Left renal pelvis (tissue), 4 donors: ENCODE data around the gene MCRIP1. TPM values are rescaled to one million over a fixed set of nuclear protein-coding genes. Genes with fewer than 3 reads are reported as not detected.

ENCODE experiments used
- DNase-seq, 4 donors: peaks; one replicate each; pipeline ENCODE4 v3.0.0-alpha.2; 2013; ENCODE audit warnings: low read depth in 4 of 4, low spot score in 3 of 4
- polyA plus RNA-seq, 4 donors: library from polyadenylated mRNA; unstranded; fragments of 120-200 nt; gene quantifications; one replicate each; pipeline ENCODE4 v1.2.1, GENCODE V29; 2013; ENCODE audit not compliant: insufficient read length in 4 of 4

The MCRIP1 gene
- polyA plus RNA-seq, 4 donors: 76.5 to 114 (median 90.4) TPM

DNA sequence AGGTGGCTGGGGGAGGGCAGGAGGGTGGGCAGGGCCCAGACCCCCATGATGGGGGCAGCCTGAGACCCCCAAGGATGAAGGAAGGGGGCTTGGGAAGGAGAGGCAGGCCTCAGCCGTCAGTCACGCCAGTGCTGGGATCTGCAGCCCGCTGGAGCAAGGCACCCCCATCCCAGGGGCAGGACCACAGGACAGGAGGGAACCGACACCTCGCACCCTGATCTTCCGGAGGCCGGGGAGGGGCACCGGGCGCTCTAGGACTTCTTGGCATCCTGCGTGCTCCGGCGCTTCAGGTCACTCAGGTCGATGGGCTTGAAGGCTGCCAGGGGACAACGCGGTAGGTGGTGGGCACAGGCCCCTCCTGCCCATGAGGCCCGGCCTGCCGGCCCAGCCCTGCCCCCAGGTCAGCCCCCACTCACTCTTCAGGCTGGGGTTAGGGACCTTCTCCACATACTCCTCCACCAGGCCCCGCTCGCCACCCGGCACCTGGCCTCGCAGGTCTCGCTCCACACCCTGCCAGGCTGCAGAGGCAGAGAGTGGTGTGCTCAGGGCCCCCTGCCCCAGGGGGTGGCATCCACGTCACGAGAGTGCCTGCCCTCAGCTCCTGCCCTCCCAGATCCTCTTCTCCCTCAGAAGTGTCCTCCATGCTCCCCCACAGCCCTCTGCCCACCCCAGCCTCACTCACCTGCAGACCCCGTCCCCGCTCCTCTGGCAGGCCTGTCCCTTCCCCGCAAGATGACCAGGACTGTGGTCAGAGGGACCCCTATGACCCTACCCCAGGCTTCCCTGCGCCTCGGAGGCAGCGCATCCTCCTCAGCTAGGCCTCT lies 9.9 kb downstream of the MCRIP1 start:
- no peak for DNase-seq

DNA sequence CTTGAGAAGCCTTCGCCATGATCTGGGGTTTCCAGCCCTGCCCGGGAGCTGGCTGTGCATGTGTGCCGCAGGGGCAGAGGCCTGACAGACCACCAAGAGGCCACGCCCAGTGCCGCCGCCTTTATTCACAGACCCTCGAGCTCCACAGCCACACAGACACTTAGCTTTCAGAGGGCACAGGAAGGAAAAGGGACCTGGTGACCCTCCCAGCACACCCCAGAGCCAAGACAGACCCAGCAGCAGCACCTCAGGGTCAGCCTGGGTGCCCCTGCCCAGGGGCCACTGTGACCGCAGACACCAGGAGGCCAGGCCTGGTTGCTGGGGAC lies 10.8 kb downstream of the MCRIP1 start:
- DNase-seq: no peak

DNA sequence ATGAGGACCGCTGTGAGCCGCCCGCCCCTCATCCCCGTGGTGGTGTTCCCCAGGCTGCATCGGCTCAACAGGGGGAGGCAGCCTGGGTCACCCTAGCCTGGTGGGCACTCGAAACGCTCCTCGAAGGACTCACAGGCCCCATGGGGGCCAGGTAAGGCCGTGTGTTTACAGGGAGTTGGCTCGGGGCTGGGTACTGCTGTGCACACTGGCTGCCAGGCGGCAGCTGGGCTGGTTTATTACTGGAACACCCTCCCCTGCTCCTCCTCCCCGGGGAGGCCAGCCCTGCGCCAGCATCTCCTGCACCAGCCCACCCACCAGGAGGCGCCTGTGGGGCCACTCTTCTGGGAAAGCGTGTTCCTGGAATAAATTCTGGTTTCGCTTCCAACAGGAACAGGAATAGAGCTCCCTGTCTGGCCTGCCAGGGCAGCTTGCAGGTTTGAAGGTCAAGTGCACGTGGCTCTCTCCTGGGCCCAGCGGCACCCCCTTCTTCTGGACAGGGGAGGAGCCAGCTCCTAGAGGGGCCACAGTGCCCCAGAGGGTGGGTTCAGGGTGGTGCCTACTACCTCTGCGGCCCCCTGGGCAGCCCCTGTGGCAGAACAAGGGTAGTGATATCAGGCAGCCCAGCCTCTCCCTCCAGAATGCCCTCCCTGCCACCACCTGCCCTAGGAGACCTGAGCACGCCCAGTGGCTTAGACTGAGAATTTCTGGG lies 11.3 kb downstream of the MCRIP1 start:
- DNase-seq: no peak

DNA sequence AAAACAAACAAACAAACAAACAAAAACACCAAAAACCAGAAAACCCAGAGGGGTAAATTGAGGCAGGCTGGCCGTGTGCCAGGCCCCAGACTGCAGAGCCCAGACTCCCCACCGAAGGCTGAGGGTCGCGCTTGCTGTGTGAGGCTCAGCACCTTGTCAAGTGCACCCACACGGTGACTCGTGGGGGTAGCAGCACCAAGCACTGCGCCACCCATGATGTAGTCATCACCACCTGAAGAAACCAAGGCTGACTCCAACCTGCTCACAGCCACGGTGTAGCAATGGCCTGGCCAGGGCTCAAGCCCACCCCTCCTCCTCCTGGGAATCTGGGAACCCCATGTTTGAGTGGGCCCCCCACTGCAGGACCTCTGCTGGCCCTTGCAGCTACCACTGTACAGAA lies 11.9 kb downstream of the MCRIP1 start:
- DNase-seq: no peak

DNA sequence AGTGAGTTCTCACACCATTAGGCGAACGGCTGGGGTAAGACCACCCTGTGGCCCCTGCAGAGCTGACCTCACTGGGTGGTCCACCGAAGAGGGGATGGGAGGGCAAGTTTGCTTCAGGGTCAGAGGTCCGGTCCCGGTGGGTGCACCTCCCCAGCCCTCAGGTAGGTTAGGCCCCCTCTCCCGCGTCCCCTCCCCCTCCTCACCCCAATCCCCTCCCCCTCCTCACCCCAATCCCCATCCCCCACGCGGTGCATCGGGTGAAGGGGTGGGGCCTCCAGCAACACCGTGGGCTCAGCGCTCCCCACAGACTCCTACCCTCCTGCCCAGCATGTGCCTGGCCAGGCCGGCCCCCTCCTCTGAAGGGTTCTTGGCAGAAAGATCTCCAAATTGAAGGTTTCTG lies 13.4 kb downstream of the MCRIP1 start:
- no peak for DNase-seq

DNA sequence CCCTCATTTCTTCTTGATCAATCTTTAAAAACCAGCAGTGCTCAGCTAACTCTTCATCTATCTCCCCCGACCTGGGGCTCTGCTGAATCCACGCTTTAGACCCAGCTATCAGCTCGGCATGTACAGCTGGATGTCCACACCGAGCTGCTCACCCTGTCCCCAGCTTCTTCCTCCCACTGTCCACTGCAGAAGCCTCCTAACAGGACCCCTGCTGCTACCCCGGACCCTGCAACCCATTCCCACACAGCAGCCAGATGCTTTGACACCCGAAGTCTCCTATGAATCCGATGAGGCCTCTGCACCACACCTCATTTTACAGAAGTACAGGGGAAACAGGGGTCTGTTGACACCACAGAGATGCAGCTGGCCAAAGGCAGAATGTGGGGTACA lies 15.3 kb downstream of the MCRIP1 start:
- no peak for DNase-seq

DNA sequence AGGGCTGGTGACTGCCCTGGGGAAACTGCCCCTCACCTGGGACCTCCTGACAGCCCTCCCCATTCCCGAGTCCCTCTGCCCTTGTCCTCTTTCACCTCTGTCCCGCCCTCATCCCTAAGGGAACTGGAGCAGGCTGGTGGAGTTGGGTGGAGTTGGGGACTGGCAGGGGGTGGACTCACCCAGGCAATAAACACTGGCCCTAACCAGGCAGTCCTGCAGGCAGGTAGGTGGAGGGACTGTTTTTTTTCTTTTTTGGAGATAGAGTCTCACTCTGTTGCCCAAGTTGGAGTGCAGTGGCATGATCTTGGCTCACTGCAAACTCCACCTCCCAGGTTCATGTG lies 17.5 kb downstream of the MCRIP1 start:
- no peak for DNase-seq

DNA sequence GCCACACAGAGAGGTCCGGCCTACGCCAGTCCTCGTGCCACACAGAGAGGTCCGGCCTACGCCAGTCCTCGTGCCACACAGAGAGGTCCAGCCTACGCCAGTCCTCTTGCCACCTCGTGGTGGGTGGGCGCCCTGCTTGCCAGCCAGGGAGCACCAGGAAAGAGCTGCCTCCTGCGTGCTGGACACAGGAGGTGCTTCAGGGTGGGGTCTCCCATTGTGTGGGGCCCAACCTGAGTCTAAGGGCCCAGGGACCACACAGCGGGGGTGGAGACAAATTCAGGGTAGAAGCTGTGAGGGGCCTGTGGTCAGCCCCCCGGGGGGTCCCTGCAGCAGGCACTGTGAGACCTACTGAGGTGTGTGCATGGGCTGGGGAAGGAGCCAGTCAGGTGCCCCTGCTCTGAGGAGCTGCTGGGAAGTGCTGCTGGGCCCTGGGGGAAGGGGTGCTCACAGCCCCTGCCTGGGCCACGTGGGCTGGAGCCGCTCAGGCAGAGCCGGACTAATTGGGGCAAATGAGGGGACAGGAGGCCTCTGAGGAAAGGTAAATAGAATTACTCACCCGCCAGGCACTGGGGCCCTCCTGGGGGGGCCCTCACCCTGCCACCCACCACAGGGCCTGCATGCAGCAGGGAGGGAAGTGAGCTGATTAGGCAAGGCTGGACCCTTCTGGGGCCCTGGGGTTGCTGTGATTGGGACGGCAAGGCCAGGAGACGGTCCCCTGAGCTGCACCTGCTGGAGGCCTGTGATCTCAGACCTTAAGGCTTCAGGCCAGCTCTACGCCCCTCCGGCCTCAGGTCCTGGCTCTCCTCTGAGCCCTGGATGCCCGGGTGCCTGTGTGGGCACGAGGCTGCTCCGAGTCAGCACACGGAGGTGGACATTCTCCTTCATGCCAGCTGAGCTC lies 18.1 kb downstream of the MCRIP1 start:
- DNase-seq: peak; percentile 48 to 61 (median 55)

DNA sequence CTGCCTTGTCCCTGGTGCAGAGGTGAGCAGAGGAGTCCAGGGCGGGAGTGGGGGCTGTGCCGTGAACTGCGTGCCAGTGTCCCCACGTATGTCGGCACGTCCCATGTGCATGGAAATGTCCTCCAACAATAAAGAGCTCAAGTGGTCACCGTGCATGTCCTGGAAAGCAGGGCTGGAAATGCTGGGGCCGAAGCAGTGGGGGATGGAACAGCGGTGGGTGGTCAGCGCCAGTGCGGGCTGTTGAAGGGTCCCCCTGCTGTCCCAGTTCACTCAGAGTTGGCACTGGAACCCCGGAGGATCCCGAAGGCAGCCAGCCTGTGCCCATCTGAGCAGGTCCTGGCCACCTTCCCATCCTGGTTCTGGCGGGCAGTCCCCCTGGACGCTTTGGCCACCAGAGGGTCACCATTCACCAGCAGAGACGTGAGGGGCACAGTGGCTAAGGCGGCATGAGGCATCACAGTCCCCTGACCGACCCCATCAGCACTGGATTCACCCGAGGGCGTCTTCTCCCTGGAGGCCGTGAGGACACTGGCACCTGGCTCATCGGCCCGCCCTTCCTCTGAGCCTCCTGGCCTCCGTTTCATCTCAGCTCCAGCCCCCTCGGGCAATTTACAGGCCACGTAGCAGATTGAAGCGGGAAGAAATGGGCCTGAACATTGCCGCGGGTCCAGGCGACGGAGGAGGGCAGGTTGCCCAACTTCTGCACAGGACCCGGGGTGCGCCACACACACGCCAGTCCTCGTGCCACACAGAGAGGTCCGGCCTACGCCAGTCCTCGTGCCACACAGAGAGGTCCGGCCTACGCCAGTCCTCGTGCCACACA lies 19.0 kb downstream of the MCRIP1 start:
- no peak for DNase-seq

DNA sequence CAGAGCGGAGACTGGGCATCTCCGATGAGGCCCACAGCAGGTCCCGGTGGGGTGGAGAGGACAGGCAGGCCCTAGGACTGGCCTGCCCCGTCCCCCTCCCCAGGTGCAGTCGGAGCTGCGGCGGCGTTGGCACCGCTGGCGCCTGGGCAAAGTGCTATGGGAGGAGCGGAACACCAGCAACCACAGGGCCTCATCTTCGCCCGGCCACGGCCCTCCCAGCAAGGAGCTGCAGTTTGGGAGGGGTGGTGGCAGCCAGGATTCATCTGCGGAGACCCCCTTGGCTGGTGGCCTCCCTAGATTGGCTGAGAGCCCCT lies 19.8 kb downstream of the MCRIP1 start:
- DNase-seq: no peak

DNA sequence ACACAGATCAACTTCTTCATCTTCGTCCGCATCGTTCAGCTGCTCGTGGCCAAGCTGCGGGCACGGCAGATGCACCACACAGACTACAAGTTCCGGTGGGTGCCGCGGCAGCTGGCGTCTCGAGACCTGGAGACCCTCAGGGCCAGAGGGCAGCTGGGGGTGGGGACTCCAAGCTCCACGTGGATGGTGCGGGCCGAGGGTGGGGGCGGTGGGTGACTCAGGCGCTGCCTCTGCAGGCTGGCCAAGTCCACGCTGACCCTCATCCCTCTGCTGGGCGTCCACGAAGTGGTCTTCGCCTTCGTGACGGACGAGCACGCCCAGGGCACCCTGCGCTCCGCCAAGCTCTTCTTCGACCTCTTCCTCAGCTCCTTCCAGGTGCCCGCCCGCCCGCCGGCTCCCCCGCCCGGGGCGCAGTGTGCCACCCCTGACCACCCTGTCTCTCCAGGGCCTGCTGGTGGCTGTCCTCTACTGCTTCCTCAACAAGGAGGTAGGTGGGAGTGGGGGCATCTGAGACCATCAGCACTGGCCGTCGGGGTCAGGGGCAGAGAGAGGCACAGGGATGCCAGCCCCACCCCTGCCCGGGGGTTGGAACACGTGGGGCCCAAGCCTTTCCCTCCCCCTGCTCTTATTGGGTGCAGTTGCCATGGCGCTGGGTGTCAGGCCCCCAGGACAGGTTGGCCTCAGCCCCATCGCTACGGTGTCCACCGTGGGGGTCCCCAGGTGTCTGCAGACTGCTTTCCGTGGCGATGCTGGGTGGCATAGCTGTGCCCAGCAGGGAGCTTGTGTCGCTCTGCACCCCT lies 20.3 kb downstream of the MCRIP1 start:
- no peak for DNase-seq

DNA sequence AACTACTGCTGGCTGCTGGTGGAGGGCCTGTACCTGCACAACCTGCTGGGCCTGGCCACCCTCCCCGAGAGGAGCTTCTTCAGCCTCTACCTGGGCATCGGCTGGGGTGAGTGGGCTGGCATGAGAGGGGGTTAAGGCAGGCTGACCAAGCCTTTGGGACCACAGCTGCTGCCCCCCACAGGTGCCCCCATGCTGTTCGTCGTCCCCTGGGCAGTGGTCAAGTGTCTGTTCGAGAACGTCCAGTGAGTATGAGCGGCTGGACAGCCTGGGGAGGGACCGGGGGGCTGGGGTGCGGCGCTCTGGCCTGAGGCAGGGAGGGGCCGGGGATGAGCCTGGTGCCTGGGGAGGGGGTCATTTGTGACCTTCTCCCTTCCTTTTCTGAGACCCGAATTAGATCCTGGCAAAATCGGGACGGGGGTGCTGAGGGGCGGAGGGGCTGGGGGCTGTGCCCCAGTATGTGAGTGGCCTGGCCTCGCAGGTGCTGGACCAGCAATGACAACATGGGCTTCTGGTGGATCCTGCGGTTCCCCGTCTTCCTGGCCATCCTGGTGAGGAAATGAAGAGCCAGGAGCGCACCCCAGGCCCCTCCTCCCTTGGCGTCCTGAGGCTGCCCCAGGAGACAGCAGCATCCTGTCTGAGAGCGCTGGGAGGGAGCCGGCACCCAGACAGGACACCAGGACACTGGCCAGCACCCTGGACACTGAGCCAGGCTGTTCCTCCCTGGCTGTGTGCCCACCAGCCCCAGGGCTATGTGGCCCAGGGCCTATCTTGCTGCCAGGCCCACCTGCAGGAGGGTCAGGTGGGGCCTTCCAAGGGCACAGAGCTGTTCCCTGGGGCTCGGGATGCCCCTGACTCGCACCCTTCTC lies 21.2 kb downstream of the MCRIP1 start:
- DNase-seq: no peak

DNA sequence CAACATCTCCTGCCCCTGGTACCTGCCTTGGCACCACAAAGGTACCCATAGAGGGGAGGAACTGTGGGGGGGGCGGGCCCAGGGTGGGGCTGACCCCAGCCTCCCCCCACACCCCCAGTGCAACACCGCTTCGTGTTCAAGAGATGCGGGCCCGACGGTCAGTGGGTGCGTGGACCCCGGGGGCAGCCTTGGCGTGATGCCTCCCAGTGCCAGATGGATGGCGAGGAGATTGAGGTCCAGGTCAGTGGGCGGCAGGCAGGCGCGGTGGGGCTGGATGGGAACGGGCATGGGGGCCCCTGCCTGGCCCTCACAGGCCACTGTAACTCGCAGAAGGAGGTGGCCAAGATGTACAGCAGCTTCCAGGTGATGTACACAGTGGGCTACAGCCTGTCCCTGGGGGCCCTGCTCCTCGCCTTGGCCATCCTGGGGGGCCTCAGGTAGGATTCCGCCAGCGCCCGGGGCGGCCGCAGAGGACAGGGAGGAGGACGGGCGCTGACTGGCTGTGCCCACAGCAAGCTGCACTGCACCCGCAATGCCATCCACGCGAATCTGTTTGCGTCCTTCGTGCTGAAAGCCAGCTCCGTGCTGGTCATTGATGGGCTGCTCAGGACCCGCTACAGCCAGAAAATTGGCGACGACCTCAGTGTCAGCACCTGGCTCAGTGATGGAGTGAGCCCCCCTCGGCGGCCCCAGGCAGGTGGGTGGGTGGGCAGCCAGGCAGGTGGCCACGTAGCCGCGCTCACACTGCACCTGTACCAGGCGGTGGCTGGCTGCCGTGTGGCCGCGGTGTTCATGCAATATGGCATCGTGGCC lies 22.0 kb downstream of the MCRIP1 start:
- no peak for DNase-seq

DNA sequence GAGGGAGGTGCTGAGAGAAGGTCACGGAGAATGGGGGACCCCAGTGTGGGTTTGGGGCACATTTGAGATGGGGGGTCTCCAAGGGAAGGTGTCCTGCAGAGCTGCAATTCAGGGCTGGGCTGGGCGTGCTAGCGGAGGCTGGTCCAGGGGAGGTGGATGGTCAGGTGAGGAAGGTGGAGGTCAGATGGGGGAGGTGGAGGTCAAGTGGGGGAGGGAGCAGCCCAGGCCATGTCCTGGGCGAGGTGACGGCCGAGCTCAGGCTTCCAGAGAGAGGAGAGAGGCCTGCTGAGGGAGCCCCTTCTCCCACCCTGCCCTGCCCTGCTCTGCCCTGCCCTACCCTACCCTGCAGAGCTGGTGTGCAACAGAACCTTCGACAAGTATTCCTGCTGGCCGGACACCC lies 22.6 kb downstream of the MCRIP1 start:
- DNase-seq: no peak

DNA sequence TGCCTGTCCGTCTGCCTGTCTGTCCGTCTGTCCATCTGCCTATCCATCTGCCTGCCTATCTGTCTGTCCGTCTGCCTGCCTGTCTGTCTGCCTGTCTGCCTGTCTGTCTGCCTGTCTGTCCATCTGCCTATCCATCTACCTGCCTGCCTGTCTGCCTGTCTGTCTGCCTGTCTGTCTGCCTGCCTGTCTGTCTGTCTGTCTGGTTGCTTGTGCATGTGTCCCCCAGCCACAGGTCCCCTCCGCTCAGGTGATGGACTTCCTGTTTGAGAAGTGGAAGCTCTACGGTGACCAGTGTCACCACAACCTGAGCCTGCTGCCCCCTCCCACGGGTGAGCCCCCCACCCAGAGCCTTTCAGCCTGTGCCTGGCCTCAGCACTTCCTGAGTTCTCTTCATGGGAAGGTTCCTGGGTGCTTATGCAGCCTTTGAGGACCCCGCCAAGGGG lies 23.5 kb downstream of the MCRIP1 start:
- DNase-seq: no peak

DNA sequence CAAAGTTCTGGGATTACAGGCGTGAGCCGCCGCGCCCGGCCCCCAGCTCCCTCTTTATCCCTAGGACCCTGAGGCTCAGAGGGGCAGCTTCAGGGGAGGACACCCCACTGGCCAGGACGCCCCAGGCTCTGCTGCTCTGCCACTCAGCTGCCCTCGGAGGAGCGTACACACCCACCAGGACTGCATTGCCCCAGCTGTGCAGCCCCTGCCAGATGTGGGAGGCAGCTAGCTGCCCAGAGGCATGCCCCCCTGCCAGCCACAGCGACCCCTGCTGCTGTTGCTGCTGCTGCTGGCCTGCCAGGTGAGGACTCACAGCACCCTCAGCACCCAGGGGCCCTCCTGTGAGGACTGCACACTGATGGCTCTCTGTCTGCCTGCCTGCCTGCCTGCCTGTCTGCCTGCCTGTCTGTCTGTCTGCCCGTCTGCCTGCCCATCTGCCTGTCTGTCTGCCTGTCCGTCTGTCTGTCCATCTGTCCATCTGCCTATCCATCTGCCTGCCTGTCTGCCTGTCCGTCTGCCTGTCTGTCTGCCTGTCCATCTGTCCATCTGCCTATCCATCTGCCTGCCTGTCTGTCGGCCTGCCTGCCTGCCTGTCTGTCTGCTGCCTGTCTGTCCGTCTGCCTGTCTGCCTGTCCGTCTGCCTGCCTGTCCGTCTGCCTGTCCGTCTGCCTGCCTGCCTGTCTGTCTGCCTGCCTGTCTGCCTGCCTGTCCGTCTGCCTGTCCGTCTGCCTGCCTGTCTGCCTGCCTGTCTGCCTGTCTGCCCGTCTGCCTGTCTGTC lies 24.1 kb downstream of the MCRIP1 start:
- no peak for DNase-seq

DNA sequence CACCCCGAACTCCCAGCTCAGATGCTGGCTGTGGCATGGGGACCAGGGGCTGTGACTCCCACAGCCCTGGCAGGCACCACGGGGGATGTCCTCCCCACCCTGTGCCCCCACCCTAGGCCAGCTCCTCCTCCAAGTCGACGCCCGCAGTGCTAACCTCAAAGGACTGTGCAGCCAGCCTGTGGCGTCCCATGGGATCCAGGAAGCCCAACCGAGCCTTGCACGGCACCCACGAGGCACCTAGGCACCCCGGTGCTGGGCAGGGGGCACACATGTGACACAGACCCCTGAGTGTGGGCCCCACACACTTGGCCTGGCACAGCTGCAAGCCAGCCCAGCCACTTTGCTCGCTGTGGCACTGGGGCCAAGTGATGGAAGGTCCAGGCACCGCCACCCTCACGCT lies 25.3 kb downstream of the MCRIP1 start:
- DNase-seq: no peak
